Activated naive CD8-positive, alpha-beta T cell treated with anti-CD3 and anti-CD28 coated beads, Interleukin-2, amount 10 ng/mL, durations not matched to agents 7 days and 5 days (primary cell): ENCODE measurements around the gene SIGMAR1. TPM values are rescaled to one million over a fixed set of nuclear protein-coding genes. Genes with fewer than 3 reads are reported as not detected.

Source experiments
- ATAC-seq: fragments of 150-1000 bp; cut with Tn5 transposase; one replicate; pipeline ENCODE4 v1.10.0; 2021; ENCODE audit warnings: low read depth, moderate library complexity
- POLR2A ChIA-PET: fragments of 350-600 bp; sonication (Branson Sonifier 250); formaldehyde crosslinking; loops from one replicate; lab custom pipeline; 2021; ENCODE audit warnings: antibody characterized with exemption; lab: Charles Lee
- DNase-seq: peaks from one replicate; pipeline ENCODE4 v3.0.0; 2021
- H3K27ac Mint-ChIP-seq: one replicate; pipeline ENCODE4 v1.8.0; 2022; ENCODE audit warnings: mild to moderate bottlenecking, mixed read lengths
- H3K27me3 Mint-ChIP-seq: one replicate; pipeline ENCODE4 v1.8.0; 2022; ENCODE audit warnings: mild to moderate bottlenecking, moderate library complexity, mixed read lengths
- H3K36me3 Mint-ChIP-seq: one replicate; pipeline ENCODE4 v1.8.0; 2021; ENCODE audit warnings: mild to moderate bottlenecking, mixed read lengths
- H3K4me1 Mint-ChIP-seq: one replicate; pipeline ENCODE4 v1.8.0; 2021; ENCODE audit warnings: mixed read lengths
- H3K4me3 Mint-ChIP-seq: one replicate; pipeline ENCODE4 v1.8.0; 2022; ENCODE audit warnings: mild to moderate bottlenecking, moderate library complexity, mixed read lengths
- H3K9me3 Mint-ChIP-seq: one replicate; pipeline ENCODE4 v1.8.0; 2021; ENCODE audit warnings: mixed read lengths
- total RNA-seq, 2 experiments: library from RNA; stranded (reverse); gene quantifications; one replicate each; pipeline ENCODE4 v1.2.3, GENCODE V29; 2021

Gene SIGMAR1
- total RNA-seq, 2 experiments from 2014 or later: 48.8 to 55.4 TPM

GRCh38 chr9:34635556-34635955, 2.0 kb downstream of the SIGMAR1 start:
- ATAC-seq (no peak), DNase-seq (no peak)
- peaks cover 31% of the 10 kb centered on the region for H3K4me1 Mint-ChIP-seq
- peaks cover 6% of the 10 kb centered on the region for H3K27me3 Mint-ChIP-seq
- H3K9me3 Mint-ChIP-seq: no peaks in the 10 kb centered on the region
- peaks cover 2% of the 10 kb centered on the region for H3K36me3 Mint-ChIP-seq
- H3K27ac Mint-ChIP-seq: no peak overlapping the region
- POLR2A ChIA-PET: interaction anchor here (3.6 to 7.1 kb wide), 3 partner anchors 10 to 21 kb away, joined by 42 to 117 read pairs (median 75); partner anchors contain the start of genes DCTN3, GALT and RPP25L
- peak overlapping the region; percentile 57 for H3K4me3 Mint-ChIP-seq

GRCh38 chr9:34634551-34635248, 2.9 kb downstream of the SIGMAR1 start:
- no peak overlapping the region for H3K4me3 Mint-ChIP-seq
- DNase-seq: no peak
- H3K9me3 Mint-ChIP-seq: no peaks in the 10 kb centered on the region
- H3K27ac Mint-ChIP-seq: no peak overlapping the region
- POLR2A ChIA-PET: interaction anchor here (1.1 to 7.1 kb wide), 5 partner anchors 11 to 30 kb away, joined by 3 to 117 read pairs (median 11); partner anchors contain the start of genes DCTN3, GALT and RPP25L
- H3K4me1 Mint-ChIP-seq: peaks cover 31% of the 10 kb centered on the region
- ATAC-seq: no peak
- H3K27me3 Mint-ChIP-seq: peaks cover 15% of the 10 kb centered on the region
- peaks cover 2% of the 10 kb centered on the region for H3K36me3 Mint-ChIP-seq

- Mint-ChIP-seq H3K4me3 (no peak overlapping the region), H3K36me3 (peaks cover 2% of the 10 kb centered on the region), H3K27ac (no peak overlapping the region), H3K4me1 (peaks cover 35% of the 10 kb centered on the region), H3K27me3 (peaks cover 20% of the 10 kb centered on the region), H3K9me3 (no peaks in the 10 kb centered on the region)
- DNase-seq (peak; percentile 83), ATAC-seq (peak; percentile 21)
- POLR2A ChIA-PET: interaction anchor here (1.1 to 7.1 kb wide), 5 partner anchors 11 to 31 kb away, joined by 3 to 117 read pairs (median 11); partner anchors contain the start of genes DCTN3, GALT and RPP25L
Observed at GRCh38 chr9:34633851-34634550, 3.6 kb downstream of the SIGMAR1 start.

- no peak overlapping the region for H3K4me3 Mint-ChIP-seq
- no peaks in the 10 kb centered on the region for H3K9me3 Mint-ChIP-seq
- POLR2A ChIA-PET: interaction anchor here (1.7 to 7.1 kb wide), 3 partner anchors 13 to 19 kb away, joined by 11 to 117 read pairs (median 75); partner anchors contain the start of genes DCTN3, GALT and RPP25L
- H3K27me3 Mint-ChIP-seq: peaks cover 25% of the 10 kb centered on the region
- H3K27ac Mint-ChIP-seq: no peak overlapping the region
- H3K36me3 Mint-ChIP-seq: peaks cover 2% of the 10 kb centered on the region
- no peak for DNase-seq
- ATAC-seq: no peak
- H3K4me1 Mint-ChIP-seq: peaks cover 31% of the 10 kb centered on the region
Observed at GRCh38 chr9:34633166-34633565, 4.4 kb downstream of the SIGMAR1 start.

- H3K36me3 Mint-ChIP-seq: peaks cover 2% of the 10 kb centered on the region
- no peak for DNase-seq
- no peak overlapping the region for H3K4me3 Mint-ChIP-seq
- ATAC-seq: no peak
- peaks cover 21% of the 10 kb centered on the region for H3K4me1 Mint-ChIP-seq
- no peaks in the 10 kb centered on the region for H3K9me3 Mint-ChIP-seq
- no peak overlapping the region for H3K27ac Mint-ChIP-seq
- POLR2A ChIA-PET: no interaction called here
- H3K27me3 Mint-ChIP-seq: peaks cover 51% of the 10 kb centered on the region
Observed at GRCh38 chr9:34630402-34631154, 7.0 kb downstream of the SIGMAR1 start.

- Mint-ChIP-seq H3K27me3 (peaks cover 60% of the 10 kb centered on the region), H3K4me3 (peak overlapping the region; percentile 68), H3K36me3 (no peaks in the 10 kb centered on the region), H3K27ac (no peak overlapping the region), H3K4me1 (peaks cover 13% of the 10 kb centered on the region), H3K9me3 (no peaks in the 10 kb centered on the region)
- DNase-seq: no peak
- ATAC-seq: no peak
- POLR2A ChIA-PET: interaction anchor here (1.3 to 1.6 kb wide), 2 partner anchors 9 kb away, joined by 3 to 8 read pairs; partner anchors contain the start of genes DCTN3 and SIGMAR1
Observed at GRCh38 chr9:34629491-34629808, 8.1 kb downstream of the SIGMAR1 start.

- Mint-ChIP-seq H3K36me3 (no peaks in the 10 kb centered on the region), H3K9me3 (no peaks in the 10 kb centered on the region), H3K4me1 (peaks cover 12% of the 10 kb centered on the region), H3K4me3 (peak within 1 kb of the TSS; percentile 77), H3K27me3 (peaks cover 65% of the 10 kb centered on the region), H3K27ac (no peak within 1 kb of the TSS)
- ATAC-seq (peak; percentile 71), DNase-seq (peak; percentile 56)
- POLR2A ChIA-PET: interaction anchor here (1.3 to 1.6 kb wide), 2 partner anchors 9 kb away, joined by 3 to 8 read pairs; partner anchors contain the start of genes DCTN3 and SIGMAR1
Observed at GRCh38 chr9:34628656-34629490, 8.7 kb downstream of the SIGMAR1 start, which contains the start of gene ARID3C. Gene ARID3C (minus strand): TSS chr9:34629066. CDS start chr9:34628014, 1,052 bp downstream.

- H3K27me3 Mint-ChIP-seq: peaks cover 72% of the 10 kb centered on the region
- ATAC-seq (no peak), DNase-seq (no peak)
- POLR2A ChIA-PET: interaction anchor here (1.6 kb wide), 1 partner anchor 8 kb away, joined by 8 read pairs; the partner anchor contains the start of gene DCTN3
- peak overlapping the region; percentile 77 for H3K4me3 Mint-ChIP-seq
- no peaks in the 10 kb centered on the region for H3K9me3 Mint-ChIP-seq
- peaks cover 14% of the 10 kb centered on the region for H3K4me1 Mint-ChIP-seq
- peaks cover 2% of the 10 kb centered on the region for H3K36me3 Mint-ChIP-seq
- H3K27ac Mint-ChIP-seq: no peak overlapping the region
Observed at GRCh38 chr9:34627716-34628655, 9.6 kb downstream of the SIGMAR1 start.

- Mint-ChIP-seq H3K27me3 (peaks cover 74% of the 10 kb centered on the region), H3K4me1 (peaks cover 20% of the 10 kb centered on the region), H3K9me3 (no peaks in the 10 kb centered on the region), H3K27ac (no peak overlapping the region), H3K36me3 (peaks cover 2% of the 10 kb centered on the region), H3K4me3 (no peak overlapping the region)
- POLR2A ChIA-PET: interaction anchor here (1.3 kb wide), 1 partner anchor 13 kb away, joined by 5 read pairs; the partner anchor contains the start of gene SIGMAR1
- ATAC-seq (no peak), DNase-seq (no peak)
Observed at GRCh38 chr9:34625186-34625486, 12.5 kb downstream of the SIGMAR1 start.

GRCh38 chr9:34624475-34625185, 13.0 kb downstream of the SIGMAR1 start:
- Mint-ChIP-seq H3K9me3 (no peaks in the 10 kb centered on the region), H3K4me3 (no peak overlapping the region), H3K36me3 (peaks cover 2% of the 10 kb centered on the region), H3K27me3 (peaks cover 69% of the 10 kb centered on the region), H3K4me1 (peaks cover 23% of the 10 kb centered on the region), H3K27ac (no peak overlapping the region)
- POLR2A ChIA-PET: no interaction called here
- ATAC-seq: no peak
- no peak for DNase-seq
